HAP-1 (cell line): ENCODE results near the gene DCK.
A peak's percentile ranks its signal among the peaks of the same experiment; 100 is the strongest.
"Not testable (repeated sequence)": the region's sequence is repeated elsewhere in the genome, so short reads cannot be mapped to it uniquely, and the experiment has no call there.

Experiments
- DNase-seq, 2 experiments: peaks; one replicate each; pipeline ENCODE4 v3.0.0-alpha.2; 2016 to 2020; ENCODE audit warnings: low spot score in 2 of 2
- H3K27me3 ChIP-seq: fragments of 250-450 bp; sonication (Bioruptor Pico); 2 replicates; pipeline ENCODE4 v1.5.1; 2020; ENCODE audit warnings: low read depth, mild to moderate bottlenecking, moderate library complexity
- H3K36me3 ChIP-seq: fragments of 250-450 bp; sonication (Bioruptor Pico); replicated peaks from 2 replicates; pipeline ENCODE4 v1.5.1; 2020; ENCODE audit warnings: mild to moderate bottlenecking
- H3K4me1 ChIP-seq: fragments of 250-450 bp; sonication (Bioruptor Pico); 2 replicates; pipeline ENCODE4 v1.5.1; 2020; ENCODE audit warnings: mild to moderate bottlenecking
- H3K4me3 ChIP-seq: fragments of 250-450 bp; sonication (Bioruptor Pico); 2 replicates; pipeline ENCODE4 v1.5.1; 2020; ENCODE audit warnings: mild to moderate bottlenecking, moderate library complexity
- H3K9me3 ChIP-seq: fragments of 250-450 bp; sonication (Bioruptor Pico); 2 replicates; pipeline ENCODE4 v1.5.1; 2020; ENCODE audit warnings: mild to moderate bottlenecking, moderate library complexity
- in situ Hi-C: fragments of 300-500 bp; cut with MboI; formaldehyde crosslinking; loops from 3 replicates; pipeline ENCODE4 v1.14.3; 2020; ENCODE audit warnings: low sequenced_read_pairs, inconsistent platforms, mixed read lengths

Gene DCK

GRCh38 chr4:71009086-71009485 is 15.6 kb downstream of the DCK start:
- DNase-seq: no peak
- no peak overlapping the region for H3K4me3 ChIP-seq

GRCh38 chr4:71009890-71010588 is 16.6 kb downstream of the DCK start:
- no peaks in the 10 kb centered on the region for H3K9me3 ChIP-seq
- no peaks in the 10 kb centered on the region for H3K27me3 ChIP-seq
- in situ Hi-C loops: no loop called here
- peak in 1 of 2 experiments; percentile 36 for DNase-seq
- no peaks in the 10 kb centered on the region for H3K36me3 ChIP-seq
- H3K4me1 ChIP-seq: 0 out of 2 replicates have a peak, but pooled peaks cover 2% of the 10 kb centered on the region
- H3K4me3 ChIP-seq: no peak overlapping the region

More at GRCh38 chr4:71009086-71009485, 15.6 kb downstream of the DCK start:
- in situ Hi-C loops: no loop called here
- 0 out of 2 replicates have a peak, but pooled peaks cover 2% of the 10 kb centered on the region for H3K4me1 ChIP-seq
- no peaks in the 10 kb centered on the region for H3K36me3 ChIP-seq
- H3K27me3 ChIP-seq: no peaks in the 10 kb centered on the region
- H3K9me3 ChIP-seq: no peaks in the 10 kb centered on the region

- H3K36me3 ChIP-seq: no peaks in the 10 kb centered on the region
- H3K4me3 ChIP-seq: no peak overlapping the region
- no peaks in the 10 kb centered on the region for H3K27me3 ChIP-seq
- no peaks in the 10 kb centered on the region for H3K9me3 ChIP-seq
- in situ Hi-C loops: no loop called here
- no peak for DNase-seq
- 0 out of 2 replicates have a peak, but pooled peaks cover 2% of the 10 kb centered on the region for H3K4me1 ChIP-seq
Observed at GRCh38 chr4:71011451-71011850, 18.0 kb downstream of the DCK start.

GRCh38 chr4:71017391-71017790 is 23.9 kb downstream of the DCK start:
- H3K4me1 ChIP-seq, H3K27me3 ChIP-seq, H3K9me3 ChIP-seq, H3K4me3 ChIP-seq, H3K36me3 ChIP-seq, DNase-seq, in situ Hi-C loops: not testable (repeated sequence)

- no peak overlapping the region for H3K4me3 ChIP-seq
- H3K4me1 ChIP-seq: peaks cover 1% of the 10 kb centered on the region
- in situ Hi-C loops: no loop called here
- no peaks in the 10 kb centered on the region for H3K9me3 ChIP-seq
- H3K36me3 ChIP-seq: peaks cover 4% of the 10 kb centered on the region
- DNase-seq: no peak
- H3K27me3 ChIP-seq: no peaks in the 10 kb centered on the region
Observed at GRCh38 chr4:71020611-71021010, 27.2 kb downstream of the DCK start.

GRCh38 chr4:71025654-71026053 is 32.2 kb downstream of the DCK start:
- Histone ChIP-seq H3K4me1 (peaks cover 10% of the 10 kb centered on the region), H3K27me3 (no peaks in the 10 kb centered on the region), H3K9me3 (no peaks in the 10 kb centered on the region), H3K4me3 (no peak overlapping the region), H3K36me3 (peaks cover 11% of the 10 kb centered on the region)
- DNase-seq: no peak
- in situ Hi-C loops: no loop called here

GRCh38 chr4:71026086-71026485 is 32.6 kb downstream of the DCK start:
- DNase-seq: peak; percentile 38 to 65
- peaks cover 10% of the 10 kb centered on the region for H3K4me1 ChIP-seq
- no peaks in the 10 kb centered on the region for H3K27me3 ChIP-seq
- no peak overlapping the region for H3K4me3 ChIP-seq
- in situ Hi-C loops: no loop called here
- H3K9me3 ChIP-seq: no peaks in the 10 kb centered on the region
- H3K36me3 ChIP-seq: peaks cover 11% of the 10 kb centered on the region

GRCh38 chr4:71027611-71028010 is 34.2 kb downstream of the DCK start:
- H3K4me1 ChIP-seq: peaks cover 10% of the 10 kb centered on the region
- DNase-seq: no peak
- no peaks in the 10 kb centered on the region for H3K9me3 ChIP-seq
- in situ Hi-C loops: no loop called here
- no peak overlapping the region for H3K4me3 ChIP-seq
- H3K36me3 ChIP-seq: peaks cover 11% of the 10 kb centered on the region
- no peaks in the 10 kb centered on the region for H3K27me3 ChIP-seq

GRCh38 chr4:71029504-71029903 is 36.1 kb downstream of the DCK start:
- DNase-seq: no peak
- no peaks in the 10 kb centered on the region for H3K9me3 ChIP-seq
- H3K27me3 ChIP-seq: no peaks in the 10 kb centered on the region
- peaks cover 10% of the 10 kb centered on the region for H3K4me1 ChIP-seq
- peaks cover 7% of the 10 kb centered on the region; the same call in 1 of the 2 replicates for H3K36me3 ChIP-seq
- H3K4me3 ChIP-seq: no peak overlapping the region
- in situ Hi-C loops: no loop called here

GRCh38 chr4:71032106-71032505 is 38.7 kb downstream of the DCK start:
- H3K27me3 ChIP-seq, H3K4me3 ChIP-seq, H3K9me3 ChIP-seq, H3K4me1 ChIP-seq, in situ Hi-C loops, H3K36me3 ChIP-seq, DNase-seq: not testable (repeated sequence)

- Histone ChIP-seq H3K36me3 (no peaks in the 10 kb centered on the region), H3K27me3 (no peaks in the 10 kb centered on the region), H3K4me3 (no peak overlapping the region), H3K4me1 (no peaks in the 10 kb centered on the region), H3K9me3 (no peaks in the 10 kb centered on the region; the same call in 1 of the 2 replicates)
- in situ Hi-C loops: no loop called here
- no peak for DNase-seq
Observed at GRCh38 chr4:71045256-71045655, 51.8 kb downstream of the DCK start.

GRCh38 chr4:71049395-71049794 is 55.9 kb downstream of the DCK start:
- no peak overlapping the region for H3K4me3 ChIP-seq
- no peaks in the 10 kb centered on the region for H3K4me1 ChIP-seq
- no peaks in the 10 kb centered on the region for H3K27me3 ChIP-seq
- DNase-seq: no peak
- in situ Hi-C loops: no loop called here
- H3K36me3 ChIP-seq: no peaks in the 10 kb centered on the region
- no peaks in the 10 kb centered on the region for H3K9me3 ChIP-seq

GRCh38 chr4:71050809-71051208 is 57.4 kb downstream of the DCK start:
- in situ Hi-C loops: no loop called here
- no peaks in the 10 kb centered on the region for H3K9me3 ChIP-seq
- H3K36me3 ChIP-seq: no peaks in the 10 kb centered on the region
- H3K4me1 ChIP-seq: no peaks in the 10 kb centered on the region
- no peak for DNase-seq
- H3K4me3 ChIP-seq: no peak overlapping the region
- no peaks in the 10 kb centered on the region for H3K27me3 ChIP-seq

- in situ Hi-C loops: no loop called here
- H3K4me1 ChIP-seq: no peaks in the 10 kb centered on the region
- no peaks in the 10 kb centered on the region for H3K27me3 ChIP-seq
- H3K9me3 ChIP-seq: no peaks in the 10 kb centered on the region
- no peaks in the 10 kb centered on the region for H3K36me3 ChIP-seq
- no peak for DNase-seq
- H3K4me3 ChIP-seq: no peak overlapping the region
Observed at GRCh38 chr4:71052034-71052433, 58.6 kb downstream of the DCK start.

- in situ Hi-C loops: no loop called here
- Histone ChIP-seq H3K4me3 (no peak overlapping the region), H3K27me3 (no peaks in the 10 kb centered on the region), H3K36me3 (no peaks in the 10 kb centered on the region), H3K9me3 (no peaks in the 10 kb centered on the region), H3K4me1 (no peaks in the 10 kb centered on the region)
- no peak for DNase-seq
Observed at GRCh38 chr4:71052716-71053115, 59.3 kb downstream of the DCK start.
